ENCODE measurements around the gene MATCAP1. TPM values are rescaled to one million over a fixed set of nuclear protein-coding genes. Genes with fewer than 3 reads are reported as not detected.

The MATCAP1 gene
- total RNA-seq, 4 donors from 2014 or later: 2.5 to 7.7 (median 4.5) TPM

GRCh38 chr16:67228034-67228785 lies 44.4 kb upstream of the MATCAP1 start:
- peaks cover 19 to 22% of the 10 kb centered on the region in 2 donors for H3K4me1 ChIP-seq
- intact Hi-C loops (cut with DNase I; ENCODE audit: low total_unique reads): no loop called here
- H3K27ac ChIP-seq: peak overlapping the region in 3 of 4 donors; percentile 83 to 94 (median 86)
- no peak for DNase-seq
- no peak for ATAC-seq
- H3K36me3 ChIP-seq: peaks cover 0 to 46% of the 10 kb centered on the region in 2 donors
- no peaks in the 10 kb centered on the region for H3K9me3 ChIP-seq
- in situ Hi-C loops (cut with MboI; ENCODE audit: low sequenced_read_pairs in 4 of 4): no loop called here
- H3K27me3 ChIP-seq: no peaks in the 10 kb centered on the region
- TF ChIP-seq CTCF (IDR thresholded peaks at IDR 0.05 in 4 of 5, conservative IDR thresholded peaks at IDR 0.05 in 1 of 5) (no peak), POLR2A (IDR thresholded peaks at IDR 0.05) (no peak)
- H3K4me3 ChIP-seq: peak overlapping the region; percentile 86 to 99 (median 96)

GRCh38 chr16:67227567-67227921 lies 43.8 kb upstream of the MATCAP1 start:
- TF ChIP-seq CTCF (IDR thresholded peaks at IDR 0.05 in 4 of 5, conservative IDR thresholded peaks at IDR 0.05 in 1 of 5) (no peak), POLR2A (IDR thresholded peaks at IDR 0.05) (no peak)
- intact Hi-C loops (cut with DNase I; ENCODE audit: low total_unique reads) (loop anchor here (1.0 kb wide), 2 partner anchors 19 to 35 kb away; partner anchors contain the start of gene E2F4), in situ Hi-C loops (cut with MboI; ENCODE audit: low sequenced_read_pairs in 4 of 4) (no loop called here)
- ATAC-seq (no peak), DNase-seq (peak in 1 of 2 donors; percentile 16)
- Histone ChIP-seq H3K27ac (peak overlapping the region; percentile 83 to 94 (median 85)), H3K4me3 (peak overlapping the region; percentile 86 to 99 (median 96)), H3K4me1 (peaks cover 19 to 22% of the 10 kb centered on the region in 2 donors), H3K9me3 (no peaks in the 10 kb centered on the region), H3K36me3 (peaks cover 0 to 41% of the 10 kb centered on the region in 2 donors), H3K27me3 (no peaks in the 10 kb centered on the region)

GRCh38 chr16:67226804-67227566 lies 43.2 kb upstream of the MATCAP1 start, which contains the start of gene TMEM208:
TSS of gene TMEM208 (plus strand) at chr16:67227130. CDS start at chr16:67227219, 89 bp downstream.
- Histone ChIP-seq H3K27me3 (no peaks in the 10 kb centered on the region), H3K36me3 (peaks cover 0 to 39% of the 10 kb centered on the region in 2 donors), H3K4me3 (peak within 1 kb of the TSS; percentile 86 to 99 (median 96)), H3K27ac (peak within 1 kb of the TSS; percentile 83 to 94 (median 85)), H3K9me3 (no peaks in the 10 kb centered on the region), H3K4me1 (peaks cover 19 to 22% of the 10 kb centered on the region in 2 donors)
- in situ Hi-C loops (cut with MboI; ENCODE audit: low sequenced_read_pairs in 4 of 4): no loop called here
- DNase-seq (peak; percentile 95 to 97), ATAC-seq (peak; percentile 89 to 93)
- intact Hi-C loops (cut with DNase I; ENCODE audit: low total_unique reads): loop anchor here (1.0 kb wide), 2 partner anchors 19 to 35 kb away; partner anchors contain the start of gene E2F4
- TF ChIP-seq POLR2A (IDR thresholded peaks at IDR 0.05) (peak; percentile 73 to 87), CTCF (IDR thresholded peaks at IDR 0.05 in 4 of 5, conservative IDR thresholded peaks at IDR 0.05 in 1 of 5) (peak in 1 of 5 experiments; percentile 33)

- DNase-seq: peak in 1 of 2 donors; percentile 14
- Histone ChIP-seq H3K4me3 (peak overlapping the region; percentile 86 to 99 (median 96)), H3K27me3 (no peaks in the 10 kb centered on the region), H3K9me3 (no peaks in the 10 kb centered on the region), H3K27ac (peak overlapping the region; percentile 83 to 94 (median 85)), H3K4me1 (peaks cover 19 to 22% of the 10 kb centered on the region in 2 donors), H3K36me3 (peaks cover 0 to 33% of the 10 kb centered on the region in 2 donors)
- ATAC-seq: peak in 1 of 2 donors; percentile 13
- TF ChIP-seq POLR2A (IDR thresholded peaks at IDR 0.05) (no peak), CTCF (IDR thresholded peaks at IDR 0.05 in 4 of 5, conservative IDR thresholded peaks at IDR 0.05 in 1 of 5) (no peak)
- in situ Hi-C loops (cut with MboI; ENCODE audit: low sequenced_read_pairs in 4 of 4) (no loop called here), intact Hi-C loops (cut with DNase I; ENCODE audit: low total_unique reads) (no loop called here)
Observed at GRCh38 chr16:67226295-67226803, 42.6 kb upstream of the MATCAP1 start.

Measured in gastrocnemius medialis (tissue), 4 donors.